IPS-NIHi7 (cell line): ENCODE measurements around the gene MFF.
"Not testable (repeated sequence)": the region's sequence is repeated elsewhere in the genome, so short reads cannot be mapped to it uniquely, and the experiment has no call there.

ENCODE experiments used
- DNase-seq: peaks from one replicate; pipeline ENCODE4 v3.0.0; 2012; ENCODE audit warnings: mixed read lengths; ENCODE audit errors: extremely low spot score

Gene MFF

DNA sequence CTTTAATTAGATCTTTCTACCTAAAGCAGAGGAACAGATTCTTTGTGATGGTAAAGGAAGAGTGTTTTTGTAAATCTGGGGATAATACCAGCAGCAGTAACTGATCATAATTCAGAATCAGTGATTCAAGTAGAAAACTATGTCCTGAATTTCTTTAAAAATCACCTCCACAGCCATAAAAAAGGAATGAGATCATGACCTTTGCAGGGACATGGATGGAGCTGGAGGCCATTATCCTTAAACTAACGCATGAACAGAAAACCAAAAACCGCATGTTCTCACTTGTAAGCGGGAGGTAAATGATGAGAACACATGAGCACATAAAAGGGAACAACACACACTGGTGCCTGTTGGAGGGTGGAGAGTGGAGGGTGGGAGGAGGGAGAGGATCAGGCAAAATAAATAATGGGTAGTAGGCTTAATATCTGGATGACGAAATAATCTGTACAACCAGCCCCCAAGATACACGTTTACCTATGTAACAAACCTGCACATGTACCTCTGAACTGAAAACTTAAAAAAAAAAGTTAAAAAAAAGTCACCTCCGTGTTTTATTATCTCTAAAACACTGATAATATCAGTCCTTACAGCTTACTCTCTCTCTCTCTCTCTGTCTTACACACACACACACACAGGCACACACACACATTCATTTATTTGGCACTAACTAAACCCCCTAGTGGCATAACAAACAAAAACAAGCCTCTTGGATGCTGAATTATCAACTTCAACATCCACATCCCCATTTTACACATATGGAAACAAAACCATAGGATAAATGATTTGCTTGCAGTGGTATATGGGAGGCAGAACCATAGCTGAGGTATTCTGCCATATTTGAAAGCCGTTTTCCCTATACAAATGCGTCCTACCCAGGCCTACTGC lies 52.7 kb downstream of the MFF start:
- no peak for DNase-seq

DNA sequence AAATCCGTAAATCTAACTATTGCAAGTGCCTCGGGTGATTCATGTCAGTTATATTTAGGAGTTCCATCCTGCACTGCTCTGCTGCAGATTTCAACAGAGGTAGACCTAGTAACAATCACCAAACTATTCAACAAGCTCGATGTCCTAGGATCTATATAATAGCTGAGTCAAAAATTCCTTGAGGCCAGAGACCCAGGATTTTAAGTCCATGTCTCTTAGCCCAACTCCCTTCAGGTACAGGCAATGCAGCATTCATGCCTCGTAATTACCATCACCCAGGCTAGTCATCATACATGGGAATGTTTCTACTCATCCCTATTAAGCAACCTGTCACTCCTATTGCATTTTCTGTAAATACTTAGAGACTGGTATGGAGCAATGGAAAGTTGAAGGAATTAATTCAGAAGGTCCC lies 53.3 kb downstream of the MFF start:
- DNase-seq = no peak

DNA sequence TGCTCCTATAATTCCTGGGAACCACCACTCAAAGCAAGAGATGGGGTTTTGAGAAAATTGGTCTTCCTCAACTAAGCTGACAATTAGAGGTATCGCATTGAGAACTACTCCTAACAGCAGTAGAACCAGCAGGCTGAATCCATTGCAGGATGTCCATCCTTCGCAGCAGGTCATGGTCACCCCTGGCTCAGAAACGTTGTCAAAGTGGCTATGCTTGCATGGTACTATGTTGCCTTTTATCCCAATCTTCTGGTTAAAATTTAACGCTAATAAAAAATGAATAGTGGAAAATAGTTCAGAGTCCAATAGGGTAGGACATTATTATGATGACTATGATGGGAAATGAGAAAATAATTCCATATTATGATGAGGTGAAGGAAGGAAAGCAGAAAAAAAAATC lies 54.0 kb downstream of the MFF start, which contains the start of gene TM4SF20:
Gene TM4SF20 (minus strand): TSS at position 212 of the 400 bp plus-strand sequence. CDS start 38 bp downstream, at position 174.
- DNase-seq = no peak

DNA sequence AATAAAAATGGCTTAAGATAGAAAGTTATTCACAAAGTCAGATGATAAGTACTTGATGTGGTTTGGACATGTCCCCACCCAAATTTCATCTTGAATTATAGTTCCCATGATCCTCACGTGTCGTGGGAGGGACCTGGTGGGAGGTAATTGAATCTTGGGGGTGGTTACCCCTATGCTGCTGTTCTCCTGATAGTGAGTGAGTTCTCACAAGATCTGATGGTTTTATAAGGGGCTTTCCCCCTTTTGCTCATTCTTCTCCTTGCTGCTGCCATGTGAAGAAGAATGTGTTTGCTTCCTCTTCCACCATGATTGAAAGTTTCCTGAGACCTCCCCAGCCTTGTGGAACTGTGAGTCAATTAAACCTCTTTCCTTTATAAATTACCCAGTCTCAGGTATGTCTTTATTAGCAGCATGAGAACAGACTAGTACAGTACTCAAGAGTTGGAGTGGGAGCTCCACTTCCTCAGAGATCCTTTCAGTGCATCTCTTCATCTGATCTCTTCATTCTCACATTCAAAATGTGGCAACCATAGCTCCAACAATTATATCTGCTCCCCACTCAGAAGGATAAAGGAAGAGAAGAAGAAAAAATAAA lies 57.3 kb downstream of the MFF start:
- DNase-seq = not testable (repeated sequence)

DNA sequence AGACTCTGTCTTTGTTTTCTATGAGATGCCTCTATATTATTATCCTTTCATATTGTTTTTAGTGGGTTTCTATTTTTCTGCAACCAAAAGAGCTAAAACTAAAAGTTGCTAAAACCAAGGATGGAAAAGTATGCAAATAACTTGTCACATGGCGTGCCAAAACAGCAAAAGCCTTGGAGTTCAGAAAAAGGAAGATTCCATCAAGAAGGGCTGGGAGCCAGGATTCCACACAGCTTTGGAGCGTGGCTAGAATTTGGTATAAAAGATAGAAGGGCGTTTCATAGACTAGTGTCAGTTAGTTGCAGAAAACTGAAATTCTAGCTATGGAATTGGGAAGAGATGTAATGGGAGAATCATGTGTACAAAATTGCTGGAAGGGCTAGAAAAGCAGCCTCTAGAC lies 58.6 kb downstream of the MFF start:
- DNase-seq = no peak

DNA sequence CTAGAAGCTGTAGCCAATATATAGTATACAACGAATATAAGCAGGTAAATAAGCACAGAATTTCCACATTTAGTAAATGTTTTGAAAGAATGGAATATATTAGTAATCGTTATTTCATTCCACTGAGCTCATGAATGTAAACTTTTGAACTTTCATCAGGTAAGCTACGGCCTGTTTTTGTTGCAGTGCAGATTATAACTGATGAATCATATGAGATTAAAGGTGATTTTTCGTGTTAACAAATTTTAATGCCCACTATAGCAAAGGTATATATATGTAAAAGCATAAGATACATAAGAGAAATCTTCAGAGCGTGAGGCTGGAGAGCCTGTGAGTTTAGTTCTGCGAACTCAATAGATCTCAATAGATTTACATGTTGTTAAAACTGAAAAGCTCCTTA lies 61.6 kb downstream of the MFF start:
- DNase-seq = no peak

DNA sequence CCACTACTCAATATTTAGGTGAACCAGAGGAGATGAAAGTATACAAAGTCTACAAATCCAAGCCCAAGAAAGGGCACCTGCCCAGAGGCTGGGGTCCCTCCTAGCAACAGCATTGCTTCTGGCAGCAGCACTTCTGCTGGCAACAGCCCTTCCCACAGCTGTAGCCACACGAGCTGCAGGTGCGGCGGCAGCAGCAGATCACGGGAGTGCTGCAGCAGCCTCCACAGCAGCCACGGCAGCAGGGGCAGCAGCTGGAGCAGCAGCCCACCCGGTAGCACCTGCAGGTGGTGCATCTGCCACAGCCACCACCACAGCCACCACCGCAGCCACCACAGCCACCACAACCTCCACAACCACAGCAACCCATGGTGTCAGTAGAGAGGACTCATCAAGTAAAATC lies 62.5 kb downstream of the MFF start, which contains the start of gene SCYGR1:
Gene SCYGR1 (minus strand): TSS at position 367 of the 400 bp plus-strand sequence. CDS start 0 bp downstream, at position 367.
- not testable (repeated sequence) for DNase-seq

DNA sequence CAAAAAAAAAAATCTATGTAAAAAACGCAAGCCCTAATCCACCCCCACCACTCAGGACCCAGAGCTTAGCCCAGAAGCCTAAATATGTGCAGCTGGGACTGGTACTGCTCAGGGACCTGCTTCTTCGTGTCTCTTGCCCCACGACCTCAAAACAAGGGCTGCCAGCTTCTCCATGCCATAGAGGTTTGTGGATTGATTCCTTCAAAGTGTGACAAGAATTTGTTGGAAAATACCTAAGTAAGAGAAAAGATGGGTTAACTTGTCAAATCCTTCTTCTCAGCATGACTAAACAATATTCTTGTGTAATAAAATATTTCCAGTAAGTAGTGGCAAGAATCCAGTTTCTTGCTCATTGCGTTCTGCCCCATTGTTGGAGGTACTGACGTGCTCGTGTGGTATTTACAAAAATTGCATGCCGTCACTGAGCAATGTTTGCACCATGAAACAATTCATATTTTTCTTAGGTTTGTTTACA lies 63.5 kb downstream of the MFF start:
- DNase-seq = no peak

DNA sequence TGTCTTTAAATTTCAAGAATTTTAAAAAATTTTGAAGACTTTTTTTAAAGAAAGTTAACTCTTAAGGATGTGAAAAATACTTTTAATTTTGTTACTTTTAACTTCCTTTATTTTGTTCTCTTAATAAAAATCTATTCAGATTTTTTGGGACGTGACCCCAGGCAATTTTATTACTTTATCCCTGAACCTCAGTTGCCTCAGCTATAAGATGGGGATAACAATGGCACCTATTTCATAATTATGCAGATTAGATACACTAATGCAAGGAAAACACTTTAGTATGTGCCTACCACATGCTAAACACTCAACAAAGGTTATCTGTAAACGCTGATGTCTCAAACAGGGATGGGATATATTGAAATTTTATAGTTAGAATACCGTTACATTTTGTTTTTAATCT lies 64.2 kb downstream of the MFF start:
- DNase-seq = no peak

DNA sequence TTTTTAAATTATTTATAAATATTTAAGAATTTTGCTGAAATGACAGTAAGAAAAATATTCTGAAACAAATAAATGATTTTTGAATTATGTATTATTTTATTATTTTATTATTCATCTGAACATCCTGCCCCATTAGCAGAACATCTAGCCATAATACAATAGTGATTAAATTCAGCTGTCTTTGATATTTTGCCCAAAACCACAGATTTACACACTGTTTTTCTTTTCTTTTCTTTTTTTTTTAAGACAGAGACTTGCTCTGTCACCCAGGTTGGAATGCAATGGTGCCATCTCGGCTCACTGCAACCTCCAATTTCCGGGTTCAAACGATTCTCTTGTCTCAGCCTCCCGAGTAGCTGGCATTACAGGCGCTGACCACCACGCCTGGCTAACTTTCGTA lies 64.6 kb downstream of the MFF start:
- no peak for DNase-seq

DNA sequence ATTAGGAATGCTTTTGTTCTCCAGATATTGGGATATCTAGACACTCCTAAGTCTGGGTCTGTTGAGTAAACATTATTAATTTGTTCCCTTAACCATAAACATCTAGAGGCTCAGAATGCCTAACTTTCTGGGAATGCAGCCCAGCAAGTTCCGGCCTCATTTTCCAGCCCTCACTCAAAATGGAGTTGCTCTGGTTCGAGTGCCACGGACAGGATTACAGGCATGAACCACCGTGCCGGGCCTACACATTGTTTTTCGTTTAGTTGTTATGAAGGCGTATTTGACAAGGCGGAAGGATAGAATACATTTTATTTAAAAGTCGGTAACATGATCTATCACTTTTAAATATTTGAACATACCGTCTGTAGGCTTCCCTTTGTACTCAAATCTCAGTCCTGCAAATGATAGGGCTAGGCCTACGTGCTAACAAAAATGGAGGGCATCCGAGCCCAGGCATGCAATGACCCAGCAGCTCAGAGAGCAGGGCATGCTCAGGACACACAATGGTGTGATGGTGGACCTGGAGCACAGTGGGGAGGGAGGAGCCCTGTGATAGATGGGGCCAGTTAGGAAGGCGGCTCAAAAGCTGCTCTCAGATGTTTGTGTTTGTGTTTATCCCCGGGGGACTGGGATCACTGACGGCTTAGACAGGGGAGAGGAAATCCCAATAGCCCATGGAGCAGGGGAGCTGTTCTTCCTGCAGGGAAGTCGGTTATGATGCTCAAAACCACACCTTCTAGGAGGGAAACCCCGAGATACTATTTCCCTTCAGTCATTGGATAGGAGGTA lies 65.6 kb downstream of the MFF start:
- peak; percentile 19 for DNase-seq

DNA sequence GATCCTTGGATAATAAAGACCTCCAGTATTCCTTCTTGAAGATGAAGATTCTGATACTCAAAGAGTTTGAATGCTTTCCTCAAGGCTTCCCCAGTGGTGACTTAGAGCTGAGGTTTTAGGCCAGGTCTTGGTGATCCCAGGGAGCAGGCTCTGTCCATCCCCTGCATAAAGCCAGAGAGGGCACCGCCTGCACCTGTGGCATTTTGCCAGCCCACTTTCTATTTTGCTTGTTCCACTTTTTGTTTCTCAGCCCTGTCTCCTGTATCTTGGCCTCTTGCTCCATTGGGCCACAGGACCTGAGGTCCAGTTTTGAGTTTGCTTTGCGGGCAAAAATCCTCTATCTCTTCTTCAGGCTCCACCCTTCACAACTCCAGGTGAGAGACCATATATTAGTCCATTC lies 69.3 kb downstream of the MFF start:
- no peak for DNase-seq

DNA sequence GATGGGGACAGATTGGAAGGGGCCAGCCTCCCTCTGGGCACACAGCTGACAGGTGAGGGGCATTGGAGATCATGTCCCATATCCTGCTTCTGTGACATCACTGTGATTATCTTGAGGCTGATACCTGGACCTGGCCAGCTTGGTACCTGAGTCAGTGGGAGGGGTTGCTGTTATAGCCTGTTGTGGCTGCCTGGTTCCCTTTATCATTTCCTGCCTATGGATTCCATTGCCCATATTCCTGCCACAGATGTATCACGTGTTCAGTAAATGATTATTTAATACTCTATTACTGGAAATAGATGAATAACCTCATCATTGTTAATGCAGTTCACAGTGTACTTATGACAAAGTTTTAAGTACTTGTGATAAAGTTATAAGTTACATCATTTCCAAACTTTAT lies 70.5 kb downstream of the MFF start:
- DNase-seq = no peak

DNA sequence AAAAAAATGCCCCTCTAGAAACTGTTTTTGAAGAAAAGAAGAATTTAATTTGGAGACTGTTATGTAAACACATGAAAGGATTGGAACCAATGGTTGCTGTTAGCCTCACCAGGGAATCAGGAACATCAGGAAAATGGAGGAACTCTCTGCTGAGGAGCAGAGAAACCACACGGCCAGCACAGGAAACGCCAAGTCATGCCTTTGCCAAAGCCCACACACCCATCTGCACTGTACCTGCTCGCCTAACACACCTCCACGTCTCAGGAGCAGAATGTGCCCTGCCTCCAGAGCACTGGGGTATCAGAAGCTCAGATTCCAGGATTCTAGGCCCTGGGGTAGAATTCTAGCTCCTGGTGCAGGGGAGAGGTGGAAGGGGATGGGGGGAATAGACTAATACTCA lies 72.5 kb downstream of the MFF start:
- no peak for DNase-seq

DNA sequence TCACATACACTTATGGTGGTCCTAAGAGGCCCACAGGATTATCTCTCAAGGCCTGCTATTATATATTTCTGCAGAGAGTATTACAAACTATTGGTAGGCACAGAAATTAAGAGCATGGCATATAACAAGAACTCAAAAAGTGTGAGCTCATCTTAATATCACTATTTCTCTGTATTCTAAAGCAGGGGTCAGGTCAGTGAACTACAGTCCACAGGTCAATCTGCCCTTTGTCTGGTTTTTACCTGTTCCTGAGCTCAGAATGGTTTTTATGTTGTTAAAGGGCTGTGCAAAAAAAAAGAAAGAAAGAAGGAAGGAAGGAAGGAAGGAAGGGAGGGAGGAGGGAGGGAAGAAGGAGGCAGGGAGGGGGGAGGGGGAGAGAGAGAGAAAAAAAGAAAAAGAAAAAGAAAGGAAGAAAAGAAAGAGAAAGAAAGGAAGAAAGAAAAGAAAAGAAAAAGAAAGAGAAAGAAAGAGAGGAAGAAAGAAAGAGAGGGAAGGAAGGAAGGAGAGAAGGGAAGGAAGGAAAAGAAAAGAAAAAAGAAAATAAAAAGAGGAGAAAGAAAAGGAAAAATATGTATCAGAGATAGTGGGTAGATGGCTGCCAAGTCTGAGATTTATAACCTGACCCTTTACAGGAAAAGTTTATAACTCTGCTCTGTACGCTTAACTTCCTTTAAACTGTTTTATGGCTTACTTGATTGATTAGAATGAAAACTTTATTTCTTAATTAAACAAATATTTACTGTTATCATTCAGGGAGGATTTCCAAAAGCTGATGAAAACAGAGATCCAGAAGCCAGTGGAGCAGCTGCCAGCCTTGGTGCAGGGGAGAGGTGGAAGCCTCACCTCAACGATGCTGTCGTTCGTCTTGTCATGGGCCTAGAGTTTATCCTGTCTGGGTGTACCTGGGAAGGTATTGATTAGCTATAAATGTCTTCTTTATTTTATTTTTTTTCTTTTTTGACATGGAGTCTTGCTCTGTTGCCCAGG lies 73.9 kb downstream of the MFF start:
- DNase-seq = no peak

DNA sequence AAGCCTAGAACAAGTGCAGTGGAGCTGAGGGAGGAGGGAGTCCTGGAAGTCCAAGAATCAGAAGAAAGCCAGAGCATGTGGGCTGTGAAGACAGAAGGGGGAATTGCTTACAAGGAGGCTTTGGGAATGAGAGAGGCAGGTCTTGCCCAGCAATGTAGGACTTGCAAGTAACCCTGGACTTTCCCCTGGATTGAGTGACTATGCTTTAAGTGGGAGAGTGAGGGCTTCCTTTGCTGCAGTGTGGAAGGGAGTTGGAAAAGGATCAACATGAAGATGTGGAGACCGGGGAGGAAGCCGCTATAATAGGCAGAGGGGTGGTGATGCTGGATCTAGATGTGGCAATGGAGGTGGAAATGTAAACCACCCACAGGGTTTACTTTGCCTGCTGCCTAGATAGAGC lies 76.5 kb downstream of the MFF start:
- DNase-seq = no peak

DNA sequence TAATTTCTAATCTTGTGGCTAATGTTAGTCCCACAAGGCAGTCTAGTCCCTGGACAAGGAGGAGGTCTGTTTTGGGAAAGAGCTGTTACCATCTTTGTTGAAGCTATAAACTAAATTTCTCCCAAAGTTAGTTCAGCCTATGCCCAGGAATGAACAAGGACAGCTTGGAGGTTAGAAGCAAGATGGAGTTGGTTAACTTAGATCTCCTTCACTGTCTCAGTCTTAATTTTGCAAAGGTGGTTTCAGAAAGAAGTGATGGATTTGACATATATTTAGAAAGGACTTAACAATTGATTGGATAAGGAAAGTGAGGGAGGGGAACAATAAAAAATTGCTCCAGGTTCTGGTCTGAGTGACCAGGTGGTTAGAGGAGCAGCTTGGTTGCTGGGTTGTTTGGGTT lies 77.3 kb downstream of the MFF start:
- no peak for DNase-seq

DNA sequence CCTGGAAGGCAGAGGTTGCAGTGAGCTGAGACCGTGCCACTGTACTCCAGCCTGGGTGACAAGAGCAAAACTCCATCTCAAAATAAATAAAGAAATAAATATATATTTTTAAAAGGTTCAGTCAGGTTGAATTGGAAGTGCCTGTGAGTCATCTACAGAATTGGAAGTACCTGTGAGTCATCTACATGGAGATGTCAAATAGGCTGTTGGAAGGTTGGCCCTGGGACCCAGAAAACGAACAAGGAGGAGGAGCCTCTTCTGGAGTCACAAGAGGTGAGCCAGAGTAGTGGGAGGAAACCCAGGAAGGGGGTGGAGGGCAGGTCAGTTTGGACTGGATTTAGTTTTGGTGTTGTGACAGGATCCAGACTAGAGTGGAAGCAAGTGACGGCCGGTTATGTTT lies 77.9 kb downstream of the MFF start:
- no peak for DNase-seq

DNA sequence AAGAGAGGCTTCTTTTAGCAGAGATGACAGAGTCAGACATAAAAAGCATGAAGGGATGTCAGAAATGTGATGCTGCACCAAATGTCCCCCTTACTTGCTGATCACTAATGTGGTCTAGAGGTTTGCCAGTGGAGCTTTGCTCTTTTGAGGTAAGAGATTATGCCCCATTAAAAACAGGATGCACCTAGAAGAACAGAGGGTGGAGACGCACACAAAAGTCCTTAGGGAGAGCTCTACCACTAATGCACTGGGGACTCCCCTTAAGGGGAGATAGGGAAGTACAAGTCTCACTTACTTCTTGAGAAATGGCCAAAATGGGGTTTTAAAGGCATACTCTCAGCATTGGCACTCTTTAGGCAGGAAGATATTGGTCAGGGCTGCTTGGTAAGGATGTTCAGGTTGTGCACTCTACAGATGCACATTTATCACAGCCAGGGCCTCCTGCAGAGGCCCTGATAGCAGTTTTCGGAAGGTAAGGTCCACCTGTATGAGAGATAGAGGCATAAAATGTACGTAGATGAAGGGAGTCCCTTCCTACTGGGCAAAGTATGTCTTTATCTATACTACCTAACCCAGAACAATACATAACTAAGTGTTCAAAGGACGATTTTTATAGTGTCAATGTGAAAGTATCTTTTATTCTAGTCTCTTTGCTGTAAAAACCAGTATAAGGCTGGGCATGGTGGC lies 79.7 kb downstream of the MFF start:
- DNase-seq = no peak
